ENCODE results near the gene IGFBP2. TPM values are rescaled to one million over a fixed set of nuclear protein-coding genes. Genes with fewer than 3 reads are reported as not detected.

IGFBP2 gene
- total and polyA plus RNA-seq, 9 of the 15 experiments (the other 6 are each of a cell fraction or from before 2014, with no cell fraction given): 0.93 TPM; not detected in 8

DNA sequence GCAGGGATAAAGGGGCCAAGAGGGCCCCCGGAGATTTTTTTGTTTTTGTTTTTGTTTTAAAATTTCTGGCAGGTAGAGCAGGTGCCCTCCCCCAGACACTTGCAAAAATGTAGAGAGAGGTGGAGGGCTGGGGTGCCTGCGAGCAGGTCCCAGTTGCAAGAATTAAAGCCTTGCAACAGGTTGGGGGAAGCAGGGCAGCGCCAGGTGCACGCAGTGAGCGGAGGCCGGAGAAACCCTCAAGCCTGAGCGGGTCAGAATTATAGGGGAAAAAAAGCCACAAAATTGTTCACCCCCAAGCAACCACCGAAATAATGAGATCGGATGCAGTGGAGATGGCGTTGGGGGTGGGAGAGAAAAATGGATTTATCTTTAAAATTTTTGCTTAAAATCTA lies 61.6 kb downstream of the IGFBP2 start:
- H3K4me2 ChIP-seq (ENCODE audit: insufficient read depth, low read length): no peak overlapping the region
- no peaks in the 10 kb centered on the region; a peak in 1 of 5 replicates for H3K27me3 ChIP-seq (ENCODE audit: control insufficient read depth in 2 of 2, insufficient read depth in 2 of 2, low read length in 2 of 2)
- DNase-seq (ENCODE audit: extremely low read depth in 1 of 4, low spot score in 3 of 4) (no peak), FAIRE-seq (no peak), ATAC-seq (no peak)
- no peak overlapping the region for H2AFZ ChIP-seq (ENCODE audit: low read depth, low read length)
- H3K9ac ChIP-seq (ENCODE audit: insufficient read depth in 1 of 2, low read depth in 2 of 2, low read length in 2 of 2): no peak overlapping the region
- BruUV-seq (replicated peaks): no TSS peak
- H4K20me1 ChIP-seq (replicated peaks; ENCODE audit: control insufficient read depth, insufficient read depth, low read length): no peaks in the 10 kb centered on the region
- H3K27ac ChIP-seq (ENCODE audit: extremely low read depth, low read depth, low read length): no peak overlapping the region
- 70% methylated on average over 9 of the region's 10 CpGs for WGBS (ENCODE audit: insufficient coverage, low coverage, missing lambda C conversion rate)
- in situ Hi-C loops (cut with MboI): loop anchor here (10.0 to 25.0 kb wide), 2 partner anchors 290 to 1017 kb away; no protein-coding TSS in a partner anchor
- TF ChIP-seq ZNF217 (CRISPR knock-in tag; IDR thresholded peaks at IDR 0.05) (no peak), FUS (optimal IDR thresholded peaks at IDR 0.05; ENCODE audit: low read depth, low read length) (no peak), CCNT2 (IDR thresholded peaks at IDR 0.05; ENCODE audit: borderline replicate concordance, extremely low read depth, insufficient read length, low read depth, low read length) (no peak), TGIF2 (CRISPR knock-in tag; IDR thresholded peaks at IDR 0.05) (no peak), ZBED1 (IDR thresholded peaks at IDR 0.05) (no peak), FOS (IDR thresholded peaks at IDR 0.05; ENCODE audit: extremely low read depth, insufficient read length) (no peak), ELF4 (CRISPR knock-in tag; IDR thresholded peaks at IDR 0.05) (no peak), XRCC4 (IDR thresholded peaks at IDR 0.05; ENCODE audit: extremely low read depth, insufficient read depth, insufficient read length) (no peak), POLR2A (conservative IDR thresholded peaks at IDR 0.05) (no peak), ARID2 (IDR thresholded peaks at IDR 0.05) (no peak), HIVEP1 (CRISPR knock-in tag; IDR thresholded peaks at IDR 0.05) (no peak), HDAC8 (tag; IDR thresholded peaks at IDR 0.05) (no peak), MCM2 (IDR thresholded peaks at IDR 0.05; ENCODE audit: low read depth) (no peak), SLC30A9 (CRISPR knock-in tag; IDR thresholded peaks at IDR 0.05) (no peak), NFE2 (IDR thresholded peaks at IDR 0.05; ENCODE audit: low read depth) (no peak)
- TF ChIP-seq, protein P1, sequence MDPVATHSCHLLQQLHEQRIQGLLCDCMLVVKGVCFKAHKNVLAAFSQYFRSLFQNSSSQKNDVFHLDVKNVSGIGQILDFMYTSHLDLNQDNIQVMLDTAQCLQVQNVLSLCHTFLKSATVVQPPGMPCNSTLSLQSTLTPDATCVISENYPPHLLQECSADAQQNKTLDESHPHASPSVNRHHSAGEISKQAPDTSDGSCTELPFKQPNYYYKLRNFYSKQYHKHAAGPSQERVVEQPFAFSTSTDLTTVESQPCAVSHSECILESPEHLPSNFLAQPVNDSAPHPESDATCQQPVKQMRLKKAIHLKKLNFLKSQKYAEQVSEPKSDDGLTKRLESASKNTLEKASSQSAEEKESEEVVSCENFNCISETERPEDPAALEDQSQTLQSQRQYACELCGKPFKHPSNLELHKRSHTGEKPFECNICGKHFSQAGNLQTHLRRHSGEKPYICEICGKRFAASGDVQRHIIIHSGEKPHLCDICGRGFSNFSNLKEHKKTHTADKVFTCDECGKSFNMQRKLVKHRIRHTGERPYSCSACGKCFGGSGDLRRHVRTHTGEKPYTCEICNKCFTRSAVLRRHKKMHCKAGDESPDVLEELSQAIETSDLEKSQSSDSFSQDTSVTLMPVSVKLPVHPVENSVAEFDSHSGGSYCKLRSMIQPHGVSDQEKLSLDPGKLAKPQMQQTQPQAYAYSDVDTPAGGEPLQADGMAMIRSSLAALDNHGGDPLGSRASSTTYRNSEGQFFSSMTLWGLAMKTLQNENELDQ (CRISPR knock-in tag; IDR thresholded peaks at IDR 0.05; ENCODE audit: borderline replicate concordance): no peak
- TF ChIP-seq, protein P2, sequence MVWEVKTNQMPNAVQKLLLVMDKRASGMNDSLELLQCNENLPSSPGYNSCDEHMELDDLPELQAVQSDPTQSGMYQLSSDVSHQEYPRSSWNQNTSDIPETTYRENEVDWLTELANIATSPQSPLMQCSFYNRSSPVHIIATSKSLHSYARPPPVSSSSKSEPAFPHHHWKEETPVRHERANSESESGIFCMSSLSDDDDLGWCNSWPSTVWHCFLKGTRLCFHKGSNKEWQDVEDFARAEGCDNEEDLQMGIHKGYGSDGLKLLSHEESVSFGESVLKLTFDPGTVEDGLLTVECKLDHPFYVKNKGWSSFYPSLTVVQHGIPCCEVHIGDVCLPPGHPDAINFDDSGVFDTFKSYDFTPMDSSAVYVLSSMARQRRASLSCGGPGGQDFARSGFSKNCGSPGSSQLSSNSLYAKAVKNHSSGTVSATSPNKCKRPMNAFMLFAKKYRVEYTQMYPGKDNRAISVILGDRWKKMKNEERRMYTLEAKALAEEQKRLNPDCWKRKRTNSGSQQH (CRISPR knock-in tag; IDR thresholded peaks at IDR 0.05): no peak
- TF ChIP-seq, protein P3, sequence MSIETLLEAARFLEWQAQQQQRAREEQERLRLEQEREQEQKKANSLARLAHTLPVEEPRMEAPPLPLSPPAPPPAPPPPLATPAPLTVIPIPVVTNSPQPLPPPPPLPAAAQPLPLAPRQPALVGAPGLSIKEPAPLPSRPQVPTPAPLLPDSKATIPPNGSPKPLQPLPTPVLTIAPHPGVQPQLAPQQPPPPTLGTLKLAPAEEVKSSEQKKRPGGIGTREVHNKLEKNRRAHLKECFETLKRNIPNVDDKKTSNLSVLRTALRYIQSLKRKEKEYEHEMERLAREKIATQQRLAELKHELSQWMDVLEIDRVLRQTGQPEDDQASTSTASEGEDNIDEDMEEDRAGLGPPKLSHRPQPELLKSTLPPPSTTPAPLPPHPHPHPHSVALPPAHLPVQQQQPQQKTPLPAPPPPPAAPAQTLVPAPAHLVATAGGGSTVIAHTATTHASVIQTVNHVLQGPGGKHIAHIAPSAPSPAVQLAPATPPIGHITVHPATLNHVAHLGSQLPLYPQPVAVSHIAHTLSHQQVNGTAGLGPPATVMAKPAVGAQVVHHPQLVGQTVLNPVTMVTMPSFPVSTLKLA (conservative IDR thresholded peaks at IDR 0.05): no peak
- no peaks in the 10 kb centered on the region for H3K9me1 ChIP-seq (ENCODE audit: control insufficient read depth, insufficient read depth, low read length)
- no peak overlapping the region for H3K4me3 ChIP-seq
- no peaks in the 10 kb centered on the region for H3K79me2 ChIP-seq (ENCODE audit: control insufficient read depth, insufficient read depth, low read length)
- no peaks in the 10 kb centered on the region for H3K9me3 ChIP-seq (replicated peaks; ENCODE audit: control insufficient read depth, insufficient read depth, low read depth, low read length)
- intact Hi-C loops (cut with micrococcal nuclease): loop anchor here (5.0 kb wide), 4 partner anchors 82 to 817 kb away; no protein-coding TSS in a partner anchor
- ChIA-PET CTCF (ENCODE audit: low intra/inter-chr PET ratio) (no interaction called here), POLR2A (no interaction called here)
- peaks cover 8 to 19% of the 10 kb centered on the region in 2 experiments for H3K4me1 ChIP-seq (replicated peaks in 1 of 2; ENCODE audit: control insufficient read depth in 2 of 2, insufficient read depth in 2 of 2, low read length in 2 of 2)
- H3K36me3 ChIP-seq (ENCODE audit: control insufficient read depth, insufficient read depth, low read length): no peaks in the 10 kb centered on the region
